OCI-LY3 (cell line): ENCODE measurements around the gene CEACAM5.
"Not testable (repeated sequence)": the region's sequence is repeated elsewhere in the genome, so short reads cannot be mapped to it uniquely, and the experiment has no call there.

Experiments
- H2AFZ ChIP-seq: fragments of 200-600, 300-600 bp; shearing (Covaris generic); 2 replicates; pipeline ENCODE4 v1.6.0; 2014; ENCODE audit warnings: antibody characterized with exemption, low read depth, low read length
- H3K27ac ChIP-seq: fragments of 200-600, 300-600 bp; sonication (generic); 2 replicates; pipeline ENCODE4 v1.5.1; 2014; ENCODE audit warnings: mild to moderate bottlenecking, low read length, moderate library complexity, mixed read lengths
- H3K27me3 ChIP-seq: fragments of 200-600, 300-600 bp; sonication (generic); 2 replicates; pipeline ENCODE4 v1.6.1; 2014; ENCODE audit warnings: low read depth, low read length, mixed read lengths
- H3K36me3 ChIP-seq: fragments of 200-600, 300-600 bp; sonication (generic); replicated peaks from 2 replicates; pipeline ENCODE3; 2014; ENCODE audit warnings: low read depth, low read length, mixed read lengths
- H3K4me1 ChIP-seq: fragments of 300-600, 200-600 bp; sonication (generic); 2 replicates; pipeline ENCODE4 v1.6.1; 2014; ENCODE audit warnings: low read length, mixed read lengths
- H3K4me2 ChIP-seq: fragments of 200-600, 300-600 bp; sonication (generic); 2 replicates; pipeline ENCODE4 v1.6.1; 2014; ENCODE audit warnings: low read length, mixed read lengths
- H3K4me3 ChIP-seq: fragments of 300-600, 200-600 bp; sonication (generic); 2 replicates; pipeline ENCODE4 v1.5.1; 2014; ENCODE audit warnings: antibody characterized with exemption, mild to moderate bottlenecking, low read length, moderate library complexity
- H3K79me2 ChIP-seq: fragments of 300-600, 200-600 bp; shearing (Covaris generic); 2 replicates; pipeline ENCODE4 v1.6.1; 2014; ENCODE audit warnings: mild to moderate bottlenecking, low read length, mixed read lengths
- H3K9ac ChIP-seq: fragments of 300-600, 200-600 bp; shearing (Covaris generic); 2 replicates; pipeline ENCODE4 v1.6.0; 2014; ENCODE audit warnings: mild to moderate bottlenecking, low read length, moderate library complexity
- H3K9me3 ChIP-seq: fragments of 200-600, 300-600 bp; shearing (Covaris generic); 2 replicates; pipeline ENCODE4 v1.6.1; 2014; ENCODE audit warnings: low read length, mixed read lengths; ENCODE audit not compliant: insufficient read depth
- H4K20me1 ChIP-seq: fragments of 200-600, 300-600 bp; sonication (generic); 2 replicates; pipeline ENCODE4 v1.6.1; 2016; ENCODE audit warnings: low read length, mixed read lengths; ENCODE audit not compliant: insufficient read depth
- CTCF ChIP-seq: fragments of 200-600, 300-600 bp; sonication (generic); IDR thresholded peaks from 2 replicates; pipeline ENCODE4 v1.5.1; 2014; ENCODE audit warnings: antibody characterized with exemption, low read length, low read depth
- EZH2phosphoT487 ChIP-seq: fragments of 200-600 bp; shearing (Covaris generic); IDR thresholded peaks from 2 replicates; pipeline ENCODE4 v1.6.1; 2018; ENCODE audit warnings: antibody characterized with exemption, mixed run types, low read depth

Gene CEACAM5

GRCh38 chr19:41744850-41745249 lies 36.4 kb downstream of the CEACAM5 start:
- TF ChIP-seq CTCF (no peak), EZH2phosphoT487 (no peak)
- H3K4me3 ChIP-seq, result no peak overlapping the region
- no peaks in the 10 kb centered on the region for H4K20me1 ChIP-seq
- no peak overlapping the region for H2AFZ ChIP-seq
- no peaks in the 10 kb centered on the region for H3K4me1 ChIP-seq
- no peaks in the 10 kb centered on the region for H3K79me2 ChIP-seq
- H3K4me2 ChIP-seq, result no peak overlapping the region
- H3K36me3 ChIP-seq, result no peaks in the 10 kb centered on the region
- no peak overlapping the region for H3K27ac ChIP-seq
- no peaks in the 10 kb centered on the region for H3K9me3 ChIP-seq
- peaks cover 46% of the 10 kb centered on the region for H3K27me3 ChIP-seq
- H3K9ac ChIP-seq, result no peak overlapping the region

GRCh38 chr19:41745756-41746155 lies 37.3 kb downstream of the CEACAM5 start:
- no peak overlapping the region for H3K9ac ChIP-seq
- H3K4me1 ChIP-seq, result peaks cover 2% of the 10 kb centered on the region; the same call in 1 of the 2 replicates
- H3K27me3 ChIP-seq, result peaks cover 42% of the 10 kb centered on the region
- no peaks in the 10 kb centered on the region for H3K9me3 ChIP-seq
- H2AFZ ChIP-seq, result no peak overlapping the region
- H3K4me3 ChIP-seq, result no peak overlapping the region
- H3K4me2 ChIP-seq, result no peak overlapping the region
- no peaks in the 10 kb centered on the region for H4K20me1 ChIP-seq
- TF ChIP-seq CTCF (no peak), EZH2phosphoT487 (no peak)
- no peaks in the 10 kb centered on the region for H3K36me3 ChIP-seq
- no peak overlapping the region for H3K27ac ChIP-seq
- H3K79me2 ChIP-seq, result no peaks in the 10 kb centered on the region

- Histone ChIP-seq H3K27me3 (peaks cover 52% of the 10 kb centered on the region), H3K9ac (no peak overlapping the region), H3K36me3 (no peaks in the 10 kb centered on the region), H3K4me2 (peak overlapping the region; percentile 42), H3K9me3 (no peaks in the 10 kb centered on the region), H3K79me2 (no peaks in the 10 kb centered on the region), H3K4me1 (peaks cover 4% of the 10 kb centered on the region; the same call in 1 of the 2 replicates), H3K27ac (no peak overlapping the region), H4K20me1 (no peaks in the 10 kb centered on the region), H3K4me3 (no peak overlapping the region), H2AFZ (no peak overlapping the region)
- TF ChIP-seq CTCF, result peak; percentile 84
- no peak for TF ChIP-seq EZH2phosphoT487
Measured at GRCh38 chr19:41746593-41747227, 38.3 kb downstream of the CEACAM5 start.

- H3K27me3 ChIP-seq, result peaks cover 59% of the 10 kb centered on the region
- H3K27ac ChIP-seq, result no peak overlapping the region
Measured at GRCh38 chr19:41748012-41748411, 39.6 kb downstream of the CEACAM5 start.

GRCh38 chr19:41750248-41751134 lies 42.1 kb downstream of the CEACAM5 start:
- not testable (repeated sequence) for H3K4me3 ChIP-seq, H3K27ac ChIP-seq, H3K4me2 ChIP-seq, H3K9me3 ChIP-seq, H2AFZ ChIP-seq, H3K36me3 ChIP-seq, H3K4me1 ChIP-seq, H3K9ac ChIP-seq, H3K79me2 ChIP-seq, H4K20me1 ChIP-seq
- peaks cover 64% of the 10 kb centered on the region for H3K27me3 ChIP-seq

More at GRCh38 chr19:41748012-41748411, 39.6 kb downstream of the CEACAM5 start:
- H4K20me1 ChIP-seq, result no peaks in the 10 kb centered on the region
- H3K4me1 ChIP-seq, result peaks cover 4% of the 10 kb centered on the region; the same call in 1 of the 2 replicates
- no peaks in the 10 kb centered on the region for H3K36me3 ChIP-seq
- H3K9me3 ChIP-seq, result no peaks in the 10 kb centered on the region
- H3K4me2 ChIP-seq, result no peak overlapping the region
- TF ChIP-seq EZH2phosphoT487 (no peak), CTCF (no peak)
- no peak overlapping the region for H3K4me3 ChIP-seq
- H3K79me2 ChIP-seq, result no peaks in the 10 kb centered on the region
- H2AFZ ChIP-seq, result no peak overlapping the region
- no peak overlapping the region for H3K9ac ChIP-seq
